Kidney (tissue), 14 donors: ENCODE results near the gene CES4A. TPM values are rescaled to one million over a fixed set of nuclear protein-coding genes. Genes with fewer than 3 reads are reported as not detected.

Source experiments
- DNase-seq, 5 donors: peaks; one replicate each; pipeline ENCODE4 v3.0.0-alpha.2; 2013 to 2020
- FAIRE-seq: peaks from 2 replicates; lab custom pipeline; 2012; peaks lifted over from hg19 to GRCh38; lab: Jason Lieb, UNC
- H3K27ac ChIP-seq, 2 donors: one replicate each; pipeline ENCODE4 v1.7.0; 2013; ENCODE audit warnings: low read depth in 2 of 2, low read length in 2 of 2, inconsistent platforms in 1 of 2
- H3K27me3 ChIP-seq: one replicate; pipeline ENCODE4 v1.7.1; 2013; ENCODE audit warnings: low read length, inconsistent platforms; ENCODE audit not compliant: control insufficient read depth, insufficient read depth
- H3K36me3 ChIP-seq, 3 donors: one replicate each; pipeline versions ENCODE4 v1.7.0 to v1.7.1; 2013; ENCODE audit warnings: low read length in 3 of 3, control low read depth in 1 of 3, inconsistent platforms in 1 of 3; ENCODE audit not compliant: insufficient read depth in 3 of 3, control insufficient read depth in 2 of 3
- H3K4me1 ChIP-seq, 3 donors: one replicate each; pipeline versions ENCODE4 v1.7.0 to v1.7.1; 2013; ENCODE audit warnings: low read length in 3 of 3, inconsistent platforms in 1 of 3, low read depth in 1 of 3; ENCODE audit not compliant: control insufficient read depth in 2 of 3, insufficient read depth in 2 of 3
- H3K4me3 ChIP-seq, 3 donors: one replicate each; pipeline versions ENCODE4 v1.7.0 to v1.8.1; 2013; ENCODE audit warnings: low read length in 3 of 3, control low read depth in 1 of 3, inconsistent platforms in 1 of 3
- H3K9ac ChIP-seq, 3 donors: one replicate each; pipeline versions ENCODE4 v1.7.0 to v1.7.1; 2013; ENCODE audit warnings: low read length in 3 of 3, control low read depth in 1 of 3, inconsistent platforms in 1 of 3
- H3K9me3 ChIP-seq, 3 donors: one replicate each; pipeline versions ENCODE4 v1.7.0 to v1.7.1; 2013; ENCODE audit warnings: low read length in 3 of 3, control low read depth in 1 of 3, inconsistent platforms in 1 of 3; ENCODE audit not compliant: control insufficient read depth in 2 of 3, insufficient read depth in 1 of 3
- CTCF ChIP-seq: IDR thresholded peaks from 3 replicates; pipeline ENCODE4 v1.5.1; 2012; ENCODE audit warnings: mild to moderate bottlenecking, moderate library complexity, borderline replicate concordance; ENCODE audit not compliant: insufficient read depth; ENCODE audit errors: extremely low read depth
- intact Hi-C: fragments of 100-400 bp; cut with DNase I; formaldehyde crosslinking; loops from one replicate; pipeline ENCODE4 v1.11.1; 2022
- polyA plus RNA-seq: library from polyadenylated mRNA; stranded (reverse); fragments of 350-450 nt; fragmentation: Illumina TruSeq; extraction: RNeasy Lipid Tissue Mini Kit (QIAGEN cat#74804); gene quantifications from one replicate; pipeline ENCODE4 v1.2.3, GENCODE V29; 2014; ENCODE audit warnings: low read depth, low replicate concordance; ENCODE audit not compliant: insufficient read depth
- total RNA-seq: library from RNA; stranded (reverse); fragmentation: NEBNext Ultra II Directional; extraction: Animal tissue kit (Norgen Biotek cat#: 25700); gene quantifications from one replicate; pipeline ENCODE4 v1.2.1, GENCODE V29; 2021
- donor health status: control.
- donor health status: control.
- donor health status: control.
- donor health status: control.
- donor health status: control.
- donor health status: DM: yes; HTN: yes; CAD: no.
- donor health status: Normal renal cell carcinoma (clear cell type).

Gene CES4A
- total and polyA plus RNA-seq, 2 donors from 2014 or later = 14.9 to 31.7 TPM

GRCh38 chr16:67016681-67017420 is 28.5 kb downstream of the CES4A start:
- DNase-seq = peak in 1 of 5 donors; percentile 37
- no peak for TF ChIP-seq CTCF
- no peak for FAIRE-seq
- intact Hi-C loops = no loop called here
- Histone ChIP-seq H3K27me3 (no peaks in the 10 kb centered on the region), H3K36me3 (no peaks in the 10 kb centered on the region), H3K27ac (no peak overlapping the region), H3K4me3 (no peak overlapping the region), H3K4me1 (peaks cover 0 to 8% (median 0%) of the 10 kb centered on the region in 3 donors), H3K9me3 (no peaks in the 10 kb centered on the region), H3K9ac (no peak overlapping the region)

GRCh38 chr16:67017421-67017750 is 29.0 kb downstream of the CES4A start:
- Histone ChIP-seq H3K9me3 (no peaks in the 10 kb centered on the region), H3K27me3 (no peaks in the 10 kb centered on the region), H3K9ac (no peak overlapping the region), H3K27ac (no peak overlapping the region), H3K36me3 (no peaks in the 10 kb centered on the region), H3K4me1 (peaks cover 0 to 8% (median 0%) of the 10 kb centered on the region in 3 donors), H3K4me3 (no peak overlapping the region)
- peak in 1 of 5 donors; percentile 34 for DNase-seq
- intact Hi-C loops = no loop called here
- no peak for TF ChIP-seq CTCF
- no peak for FAIRE-seq

GRCh38 chr16:67017810-67018488 is 29.6 kb downstream of the CES4A start:
- Histone ChIP-seq H3K9me3 (no peaks in the 10 kb centered on the region), H3K4me1 (peaks cover 0 to 8% (median 0%) of the 10 kb centered on the region in 3 donors), H3K4me3 (no peak overlapping the region), H3K27me3 (no peaks in the 10 kb centered on the region), H3K36me3 (no peaks in the 10 kb centered on the region), H3K9ac (no peak overlapping the region), H3K27ac (no peak overlapping the region)
- FAIRE-seq (no peak), DNase-seq (peak in 4 of 5 donors; percentile 90 to 94 (median 93))
- intact Hi-C loops = no loop called here
- TF ChIP-seq CTCF = peak; percentile 70
